Loucy (cell line): ENCODE measurements around the gene SIRPG.

Experiments
- CTCF ChIP-seq: fragments of 200-600 bp; sonication (generic); conservative IDR thresholded peaks from 2 replicates; pipeline ENCODE4 v1.5.1; 2014; ENCODE audit warnings: mild to moderate bottlenecking, antibody characterized with exemption, low read length
- EZH2phosphoT487 ChIP-seq: fragments of 200-600 bp; IDR thresholded peaks from 2 replicates; pipeline ENCODE4 v1.6.1; 2018; ENCODE audit warnings: antibody characterized with exemption, mild to moderate bottlenecking, moderate library complexity, borderline replicate concordance

GRCh38 chr20:1676650-1677049 is 19.1 kb upstream of the SIRPG start:
- TF ChIP-seq CTCF: no peak
- no peak for TF ChIP-seq EZH2phosphoT487
